A673 (cell line): ENCODE results near the gene GALNS.

Experiments
- CTCF ChIP-seq: fragments of 300-800, 200-600 bp; sonication (generic); conservative IDR thresholded peaks from 2 replicates; pipeline ENCODE4 v1.5.1; 2017; ENCODE audit warnings: low read depth, mild to moderate bottlenecking, antibody characterized with exemption, low read length, moderate library complexity, mixed read lengths
- EZH2 ChIP-seq: fragments of 200-600 bp; sonication (generic); IDR thresholded peaks from 2 replicates; pipeline ENCODE4 v1.6.1; 2017; ENCODE audit warnings: borderline replicate concordance, low read depth, mild to moderate bottlenecking, mixed read lengths, antibody characterized with exemption, low read length; ENCODE audit not compliant: poor library complexity, severe bottlenecking

GRCh38 chr16:88770461-88771293 lies 86.1 kb downstream of the GALNS start:
- TF ChIP-seq CTCF = 0 out of 2 replicates have a peak, but pooled peaks have one; percentile 21
- no peak for TF ChIP-seq EZH2
